Measurements from ENCODE around the gene DACT2.

- no peak for TF ChIP-seq PTRF (tag; IDR thresholded peaks at IDR 0.05)
- no peak for TF ChIP-seq ARHGAP35 (IDR thresholded peaks at IDR 0.05; ENCODE audit: partially characterized antibody)
- TF ChIP-seq SMARCC2 (IDR thresholded peaks at IDR 0.05; ENCODE audit: low read depth), result no peak
- TF ChIP-seq SRF (CRISPR knock-in tag; IDR thresholded peaks at IDR 0.05), result no peak
- no peak for TF ChIP-seq FOXK1 (CRISPR knock-in tag; IDR thresholded peaks at IDR 0.05; ENCODE audit: borderline replicate concordance)
- TF ChIP-seq CAMTA2 (CRISPR knock-in tag; conservative IDR thresholded peaks at IDR 0.05), result no peak
- TF ChIP-seq, protein P1, sequence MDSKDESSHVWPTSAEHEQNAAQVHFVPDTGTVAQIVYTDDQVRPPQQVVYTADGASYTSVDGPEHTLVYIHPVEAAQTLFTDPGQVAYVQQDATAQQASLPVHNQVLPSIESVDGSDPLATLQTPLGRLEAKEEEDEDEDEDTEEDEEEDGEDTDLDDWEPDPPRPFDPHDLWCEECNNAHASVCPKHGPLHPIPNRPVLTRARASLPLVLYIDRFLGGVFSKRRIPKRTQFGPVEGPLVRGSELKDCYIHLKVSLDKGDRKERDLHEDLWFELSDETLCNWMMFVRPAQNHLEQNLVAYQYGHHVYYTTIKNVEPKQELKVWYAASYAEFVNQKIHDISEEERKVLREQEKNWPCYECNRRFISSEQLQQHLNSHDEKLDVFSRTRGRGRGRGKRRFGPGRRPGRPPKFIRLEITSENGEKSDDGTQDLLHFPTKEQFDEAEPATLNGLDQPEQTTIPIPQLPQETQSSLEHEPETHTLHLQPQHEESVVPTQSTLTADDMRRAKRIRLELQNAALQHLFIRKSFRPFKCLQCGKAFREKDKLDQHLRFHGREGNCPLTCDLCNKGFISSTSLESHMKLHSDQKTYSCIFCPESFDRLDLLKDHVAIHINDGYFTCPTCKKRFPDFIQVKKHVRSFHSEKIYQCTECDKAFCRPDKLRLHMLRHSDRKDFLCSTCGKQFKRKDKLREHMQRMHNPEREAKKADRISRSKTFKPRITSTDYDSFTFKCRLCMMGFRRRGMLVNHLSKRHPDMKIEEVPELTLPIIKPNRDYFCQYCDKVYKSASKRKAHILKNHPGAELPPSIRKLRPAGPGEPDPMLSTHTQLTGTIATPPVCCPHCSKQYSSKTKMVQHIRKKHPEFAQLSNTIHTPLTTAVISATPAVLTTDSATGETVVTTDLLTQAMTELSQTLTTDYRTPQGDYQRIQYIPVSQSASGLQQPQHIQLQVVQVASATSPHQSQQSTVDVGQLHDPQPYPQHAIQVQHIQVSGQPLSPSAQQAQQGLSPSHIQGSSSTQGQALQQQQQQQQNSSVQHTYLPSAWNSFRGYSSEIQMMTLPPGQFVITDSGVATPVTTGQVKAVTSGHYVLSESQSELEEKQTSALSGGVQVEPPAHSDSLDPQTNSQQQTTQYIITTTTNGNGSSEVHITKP (IDR thresholded peaks at IDR 0.05; ENCODE audit: partially characterized antibody), result no peak
- TF ChIP-seq EZH2 (IDR thresholded peaks at IDR 0.05; ENCODE audit: borderline replicate concordance, low read depth, low read length), result no peak
- no peak for TF ChIP-seq FOXJ3 (CRISPR knock-in tag; IDR thresholded peaks at IDR 0.05)
- TF ChIP-seq MYNN (IDR thresholded peaks at IDR 0.05), result no peak
- no peak for TF ChIP-seq MYNN (CRISPR knock-in tag; IDR thresholded peaks at IDR 0.05)
- TF ChIP-seq POLR2A (conservative IDR thresholded peaks at IDR 0.05), result no peak
These were observed 35.4 kb downstream of the DACT2 start for GRCh38 chr6:168284187-168284586.
